Stimulated activated effector memory CD8-positive, alpha-beta T cell treated with anti-CD3 and anti-CD28 coated beads, Interleukin-12 subunit alpha, Interleukin-12 subunit beta, amount 100 ng/mL, for 72 hours (primary cell): ENCODE results near the gene EAF2.
"Not testable (repeated sequence)": the region's sequence is repeated elsewhere in the genome, so short reads cannot be mapped to it uniquely, and the experiment has no call there.

ENCODE experiments used
- ATAC-seq: fragments of 150-1000 bp; cut with Tn5 transposase; 2 replicates; pipeline ENCODE4 v1.10.0; 2021
- DNase-seq, 2 donors: peaks; one replicate each; pipeline ENCODE4 v3.0.0; 2021 to 2022; ENCODE audit warnings: low spot score in 2 of 2
- H3K27ac Mint-ChIP-seq: one replicate; pipeline ENCODE4 v1.8.0; 2022; ENCODE audit warnings: mild to moderate bottlenecking, mixed read lengths
- H3K36me3 Mint-ChIP-seq: one replicate; pipeline ENCODE4 v1.8.0; 2022; ENCODE audit warnings: mild to moderate bottlenecking, mixed read lengths
- H3K4me1 Mint-ChIP-seq: one replicate; pipeline ENCODE4 v1.8.0; 2022; ENCODE audit warnings: mixed read lengths
- H3K4me3 Mint-ChIP-seq: one replicate; pipeline ENCODE4 v1.8.0; 2022; ENCODE audit warnings: mild to moderate bottlenecking, mixed read lengths
- H3K9me3 Mint-ChIP-seq: one replicate; pipeline ENCODE4 v1.8.0; 2022; ENCODE audit warnings: mixed read lengths

EAF2 gene

GRCh38 chr3:121836064-121836463 lies 1.1 kb downstream of the EAF2 start:
- ATAC-seq (no peak), DNase-seq (no peak)
- H3K4me3 Mint-ChIP-seq: peak overlapping the region; percentile 95
- no peaks in the 10 kb centered on the region for H3K9me3 Mint-ChIP-seq
- peak overlapping the region; percentile 94 for H3K27ac Mint-ChIP-seq
- peaks cover 42% of the 10 kb centered on the region for H3K36me3 Mint-ChIP-seq
- H3K4me1 Mint-ChIP-seq: peaks cover 41% of the 10 kb centered on the region

- Mint-ChIP-seq H3K4me3 (peak overlapping the region; percentile 95), H3K27ac (no peak overlapping the region), H3K9me3 (no peaks in the 10 kb centered on the region), H3K4me1 (peaks cover 41% of the 10 kb centered on the region), H3K36me3 (peaks cover 38% of the 10 kb centered on the region)
- ATAC-seq: no peak
- DNase-seq: no peak
These were observed 1.5 kb downstream of the EAF2 start for GRCh38 chr3:121836481-121836880.

DNA sequence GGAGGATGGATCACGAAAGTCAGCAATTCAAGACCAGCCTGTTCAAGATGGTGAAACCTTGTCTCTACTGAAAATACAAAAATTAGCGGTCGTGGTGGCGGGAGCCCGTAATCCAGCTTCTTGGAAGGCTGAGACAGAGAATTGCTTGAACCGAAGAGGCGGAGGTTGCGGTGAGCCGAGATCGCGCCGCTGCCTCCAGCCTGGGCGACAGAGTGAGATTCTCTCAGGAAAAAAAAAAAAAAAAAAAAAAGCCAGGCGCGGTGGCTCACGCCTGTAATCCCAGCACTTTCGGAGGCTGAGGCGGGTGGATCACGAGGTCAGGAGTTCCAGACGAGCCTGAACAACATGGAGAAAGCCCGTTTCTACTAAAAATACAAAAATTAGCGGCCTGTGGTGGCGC lies 5.0 kb downstream of the EAF2 start:
- Mint-ChIP-seq H3K36me3 (peaks cover 3% of the 10 kb centered on the region), H3K4me3 (no peak overlapping the region)

GRCh38 chr3:121844892-121845291 lies 9.9 kb downstream of the EAF2 start:
- Mint-ChIP-seq H3K9me3 (no peaks in the 10 kb centered on the region), H3K4me1 (no peaks in the 10 kb centered on the region), H3K36me3 (peaks cover 12% of the 10 kb centered on the region), H3K4me3 (no peak overlapping the region), H3K27ac (no peak overlapping the region)
- no peak for DNase-seq
- ATAC-seq: no peak

More for the DNA sequence above, 5.0 kb downstream of the EAF2 start:
- Mint-ChIP-seq H3K4me1 (peaks cover 18% of the 10 kb centered on the region), H3K27ac (no peak overlapping the region), H3K9me3 (no peaks in the 10 kb centered on the region)
- no peak for ATAC-seq
- DNase-seq: no peak

GRCh38 chr3:121852256-121852655 lies 17.2 kb downstream of the EAF2 start:
- no peaks in the 10 kb centered on the region for H3K9me3 Mint-ChIP-seq
- H3K36me3 Mint-ChIP-seq: peaks cover 6% of the 10 kb centered on the region
- H3K4me1 Mint-ChIP-seq: no peaks in the 10 kb centered on the region

DNA sequence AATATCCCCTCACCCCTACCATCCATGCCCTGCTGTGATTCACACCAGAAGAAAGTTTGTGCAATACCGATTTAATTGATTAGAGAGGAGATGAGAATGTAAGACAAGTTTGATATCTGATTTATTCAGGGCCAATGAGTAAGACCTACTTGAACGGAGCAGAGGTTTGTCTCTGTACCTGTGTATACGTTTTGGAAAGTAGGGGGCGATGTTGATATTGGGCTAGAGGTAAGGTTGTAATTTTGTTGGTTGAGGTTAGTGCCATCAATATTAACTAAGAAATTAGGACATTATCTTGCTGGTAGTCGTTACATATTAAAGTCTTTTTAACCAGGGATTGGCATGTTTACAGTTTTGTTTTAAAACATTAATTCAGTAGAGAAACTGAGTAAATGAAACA lies 20.5 kb downstream of the EAF2 start:
- Mint-ChIP-seq H3K27ac (no peak overlapping the region), H3K36me3 (peaks cover 11% of the 10 kb centered on the region), H3K9me3 (no peaks in the 10 kb centered on the region), H3K4me3 (no peak overlapping the region), H3K4me1 (no peaks in the 10 kb centered on the region)
- DNase-seq: no peak
- no peak for ATAC-seq

More at GRCh38 chr3:121852256-121852655, 17.2 kb downstream of the EAF2 start:
- ATAC-seq (no peak), DNase-seq (no peak)
- Mint-ChIP-seq H3K4me3 (no peak overlapping the region), H3K27ac (no peak overlapping the region)

- H3K36me3 Mint-ChIP-seq: peaks cover 11% of the 10 kb centered on the region
- H3K4me1 Mint-ChIP-seq, DNase-seq, H3K4me3 Mint-ChIP-seq, H3K27ac Mint-ChIP-seq, ATAC-seq, H3K9me3 Mint-ChIP-seq: not testable (repeated sequence)
These were observed 22.8 kb downstream of the EAF2 start for GRCh38 chr3:121857778-121858177.

DNA sequence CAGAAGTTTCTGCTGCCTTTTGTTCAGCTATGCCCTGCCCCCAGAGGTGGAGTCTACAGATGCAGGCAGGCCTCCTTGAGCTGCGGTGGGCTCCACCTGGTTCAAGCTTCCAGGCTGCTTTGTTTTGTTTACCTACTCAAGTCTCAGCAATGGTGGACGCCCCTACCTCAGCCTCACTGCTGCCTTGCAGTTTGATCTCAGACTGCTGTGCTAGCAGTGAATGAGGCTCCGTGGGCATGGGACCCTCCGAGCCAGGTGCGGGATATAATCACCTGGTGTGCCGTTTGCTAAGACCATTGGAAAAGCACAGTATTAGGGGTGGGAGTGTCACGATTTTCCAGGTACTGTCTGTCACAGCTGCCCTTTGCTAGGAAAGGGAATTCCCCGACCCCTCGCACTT lies 28.2 kb downstream of the EAF2 start:
- DNase-seq, H3K27ac Mint-ChIP-seq, ATAC-seq, H3K36me3 Mint-ChIP-seq, H3K9me3 Mint-ChIP-seq, H3K4me3 Mint-ChIP-seq, H3K4me1 Mint-ChIP-seq: not testable (repeated sequence)

DNA sequence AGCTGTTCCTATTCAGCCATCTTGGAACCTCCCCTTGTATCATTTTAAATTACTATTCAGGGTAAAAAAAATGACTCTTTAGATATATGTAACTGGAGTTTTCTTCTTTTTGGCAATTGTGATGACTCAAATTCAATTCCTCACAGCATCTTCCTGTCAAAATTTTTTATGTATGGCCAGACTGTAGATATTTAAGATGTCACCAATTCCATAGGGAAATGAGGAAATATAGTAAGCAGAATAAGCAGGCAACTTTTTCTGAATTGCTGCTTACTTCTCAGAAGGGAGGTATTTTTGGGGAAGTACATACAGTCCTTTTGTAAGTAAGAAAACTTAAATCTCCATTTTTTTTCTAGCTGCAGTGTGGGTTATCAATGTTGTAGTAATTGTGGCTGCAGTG lies 28.8 kb downstream of the EAF2 start:
- Mint-ChIP-seq H3K4me3 (no peak overlapping the region), H3K9me3 (no peaks in the 10 kb centered on the region), H3K4me1 (no peaks in the 10 kb centered on the region), H3K36me3 (peaks cover 6% of the 10 kb centered on the region), H3K27ac (no peak overlapping the region)
- DNase-seq: no peak
- ATAC-seq: no peak

DNA sequence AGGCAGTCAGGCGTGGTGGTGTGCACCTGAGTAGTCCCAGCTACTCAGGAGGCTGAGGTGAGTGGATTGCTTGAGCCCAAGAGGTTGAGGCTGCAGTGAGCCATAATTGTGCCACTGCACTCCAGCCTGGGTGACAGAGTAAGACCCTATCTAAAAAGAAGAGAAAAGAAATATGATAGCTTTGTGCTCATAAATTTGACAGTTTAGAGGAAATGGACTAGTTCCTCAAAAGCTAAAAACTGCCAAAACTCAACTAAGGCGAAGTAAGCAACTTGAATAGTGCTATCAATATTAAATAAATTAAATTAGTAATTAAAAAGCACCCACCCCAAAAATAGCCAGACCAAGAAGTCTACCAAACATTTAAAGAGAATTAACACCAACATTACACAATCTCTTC lies 34.7 kb downstream of the EAF2 start:
- no peaks in the 10 kb centered on the region for H3K9me3 Mint-ChIP-seq
- no peak overlapping the region for H3K4me3 Mint-ChIP-seq
- peaks cover 6% of the 10 kb centered on the region for H3K36me3 Mint-ChIP-seq
- no peak overlapping the region for H3K27ac Mint-ChIP-seq
- H3K4me1 Mint-ChIP-seq: no peaks in the 10 kb centered on the region
- DNase-seq (no peak), ATAC-seq (no peak)

DNA sequence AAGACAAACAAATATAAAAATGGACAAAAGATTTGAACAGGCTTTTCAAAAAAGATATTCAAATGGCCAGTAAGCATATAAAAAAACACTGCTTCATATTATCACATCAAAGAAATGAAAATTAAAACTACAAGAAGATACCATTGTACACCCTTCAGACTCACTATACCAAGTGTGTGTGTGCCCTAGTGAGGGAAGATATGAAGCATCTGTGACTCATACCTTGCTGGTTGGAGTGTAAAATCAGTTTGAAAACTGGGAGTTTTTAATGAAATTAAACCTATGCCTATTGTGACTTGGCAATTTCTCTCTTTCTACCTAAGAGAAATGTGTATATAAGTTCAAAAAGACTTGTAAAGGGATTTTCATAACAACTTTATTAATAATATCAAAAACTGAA lies 35.7 kb downstream of the EAF2 start:
- Mint-ChIP-seq H3K9me3 (no peaks in the 10 kb centered on the region), H3K27ac (no peak overlapping the region), H3K36me3 (peaks cover 6% of the 10 kb centered on the region), H3K4me1 (no peaks in the 10 kb centered on the region), H3K4me3 (no peak overlapping the region)
- ATAC-seq (no peak), DNase-seq (no peak)

- Mint-ChIP-seq H3K9me3 (no peaks in the 10 kb centered on the region), H3K27ac (no peak overlapping the region), H3K4me1 (no peaks in the 10 kb centered on the region), H3K4me3 (no peak overlapping the region), H3K36me3 (peaks cover 6% of the 10 kb centered on the region)
- ATAC-seq (no peak), DNase-seq (no peak)
These were observed 36.4 kb downstream of the EAF2 start for GRCh38 chr3:121871430-121871829.

DNA sequence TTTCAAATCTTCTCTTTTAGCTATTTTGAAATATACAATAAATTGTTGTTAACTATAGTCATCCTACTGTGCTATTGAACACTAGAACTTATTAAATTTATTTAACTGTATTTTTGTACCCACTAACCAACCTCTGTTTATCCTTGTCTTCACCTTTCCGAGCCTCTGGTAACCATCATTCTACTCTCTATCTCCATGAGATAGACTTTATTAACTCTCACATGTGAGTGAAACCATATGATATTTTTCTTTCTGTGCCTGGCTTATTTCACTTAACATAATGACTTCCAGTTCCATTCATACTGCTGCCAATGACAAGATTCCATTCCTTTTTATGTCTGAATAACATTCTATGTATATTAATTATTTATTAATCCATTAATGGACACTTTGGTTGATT lies 43.4 kb downstream of the EAF2 start:
- H3K9me3 Mint-ChIP-seq: no peaks in the 10 kb centered on the region

GRCh38 chr3:121883507-121883906 lies 48.5 kb downstream of the EAF2 start:
- H3K27ac Mint-ChIP-seq: no peak overlapping the region
- H3K36me3 Mint-ChIP-seq: no peaks in the 10 kb centered on the region
- no peaks in the 10 kb centered on the region for H3K9me3 Mint-ChIP-seq
- H3K4me3 Mint-ChIP-seq: no peak overlapping the region
- DNase-seq (no peak), ATAC-seq (peak; percentile 70)
- H3K4me1 Mint-ChIP-seq: no peaks in the 10 kb centered on the region

More for the DNA sequence above, 43.4 kb downstream of the EAF2 start:
- Mint-ChIP-seq H3K27ac (no peak overlapping the region), H3K4me1 (no peaks in the 10 kb centered on the region), H3K4me3 (no peak overlapping the region), H3K36me3 (no peaks in the 10 kb centered on the region)
- ATAC-seq (no peak), DNase-seq (no peak)

DNA sequence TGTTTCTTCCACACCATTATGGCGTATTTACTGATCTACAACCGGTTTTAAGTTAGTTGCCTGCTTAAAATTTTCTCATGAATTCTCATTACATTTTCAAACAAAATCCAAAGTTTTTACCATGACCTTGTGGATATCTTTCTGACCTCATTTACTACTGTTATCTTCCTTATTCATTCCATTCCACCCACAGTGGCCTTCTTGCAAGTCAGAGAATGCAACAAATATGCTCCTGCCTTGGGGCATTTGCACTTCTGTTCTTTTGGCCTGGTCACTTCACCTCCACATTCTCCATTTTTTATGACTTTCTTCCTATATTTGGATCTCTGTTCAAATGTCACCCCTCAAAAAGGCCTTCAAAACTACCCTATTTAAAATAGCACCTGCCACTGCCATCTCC lies 50.4 kb downstream of the EAF2 start:
- Mint-ChIP-seq H3K36me3 (no peaks in the 10 kb centered on the region), H3K27ac (no peak overlapping the region), H3K4me3 (no peak overlapping the region), H3K4me1 (no peaks in the 10 kb centered on the region), H3K9me3 (no peaks in the 10 kb centered on the region)
- no peak for DNase-seq
- no peak for ATAC-seq

- H3K4me1 Mint-ChIP-seq: no peaks in the 10 kb centered on the region
- no peaks in the 10 kb centered on the region for H3K9me3 Mint-ChIP-seq
- no peak within 1 kb of the TSS for H3K27ac Mint-ChIP-seq
- DNase-seq (no peak), ATAC-seq (no peak)
- H3K4me3 Mint-ChIP-seq: no peak within 1 kb of the TSS
- no peaks in the 10 kb centered on the region for H3K36me3 Mint-ChIP-seq
These were observed 59.4 kb downstream of the EAF2 start, which contains the start of gene SLC15A2 for GRCh38 chr3:121894301-121894990. Gene SLC15A2 (plus strand): TSS chr3:121894401. CDS start chr3:121894477, 76 bp downstream.
